Measurements from ENCODE around the gene PITRM1. TPM values are rescaled to one million over a fixed set of nuclear protein-coding genes. Genes with fewer than 3 reads are reported as not detected.

PITRM1 gene
- total and polyA plus RNA-seq, 2 donors (not counting 3 experiments of a cell fraction or from before 2014, with no cell fraction given), result 83.2 to 145 TPM

DNA sequence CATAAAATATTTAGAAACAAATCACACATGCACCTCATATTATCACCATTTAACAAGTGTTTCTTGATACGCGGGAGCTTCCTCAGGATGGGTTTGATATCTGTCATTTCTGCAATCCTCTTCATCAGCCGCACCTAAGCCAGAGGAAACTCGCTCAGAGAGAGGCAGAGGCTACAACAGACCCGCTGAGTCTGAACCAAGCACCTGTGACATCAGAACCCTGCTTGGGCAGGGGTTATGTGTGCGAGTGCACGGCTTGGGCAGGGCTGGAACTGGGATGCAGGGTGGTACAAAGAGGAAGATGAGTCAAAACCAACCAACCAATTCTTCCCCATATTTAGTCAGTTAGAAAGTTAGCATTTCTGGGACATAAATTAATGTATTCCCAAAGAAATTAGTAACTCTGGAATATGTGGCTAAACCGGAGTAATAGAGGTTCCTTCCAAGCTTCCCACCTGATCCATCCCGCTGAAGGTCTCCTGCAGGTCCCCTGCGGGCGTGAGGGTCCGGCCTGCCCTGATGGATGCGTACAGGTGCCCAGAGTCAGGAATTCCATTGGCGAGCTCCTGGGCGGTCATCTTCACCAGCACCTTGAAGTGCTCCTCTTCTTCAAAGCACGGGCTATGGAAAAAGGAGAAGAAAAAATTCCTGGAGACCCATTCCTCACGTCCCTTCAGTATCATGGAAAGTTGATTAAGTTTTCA, 25.3 kb downstream of the PITRM1 start:
- H3K9ac ChIP-seq (replicated peaks; ENCODE audit: extremely low read depth, insufficient read depth, low read length), result no peak overlapping the region
- no peaks in the 10 kb centered on the region for H4K20me1 ChIP-seq (replicated peaks; ENCODE audit: control insufficient read depth, extremely low read depth, insufficient read depth, low read length)
- FAIRE-seq, result no peak
- no peak overlapping the region for H3K4me3 ChIP-seq (replicated peaks in 1 of 3; ENCODE audit: insufficient read depth in 1 of 3, low read depth in 1 of 3, low read length in 3 of 3)
- no peaks in the 10 kb centered on the region for H3K4me1 ChIP-seq (ENCODE audit: control insufficient read depth, extremely low read depth, insufficient read depth, low read length)
- no peak for DNase-seq (ENCODE audit: low read depth, low spot score)
- H3K79me2 ChIP-seq (ENCODE audit: control insufficient read depth, insufficient read depth, low read length), result no peaks in the 10 kb centered on the region
- no peak overlapping the region for H3K27ac ChIP-seq (ENCODE audit: insufficient read depth, low read depth, low read length)
- TF ChIP-seq POLR2AphosphoS5 (IDR thresholded peaks at IDR 0.05; ENCODE audit: insufficient read depth, low read depth, low read length) (no peak), GATA2 (IDR thresholded peaks at IDR 0.05; ENCODE audit: insufficient read depth, insufficient read length, low read depth, low read length) (no peak), POLR2A (IDR thresholded peaks at IDR 0.05; ENCODE audit: low read depth, low read length) (no peak), MYC (IDR thresholded peaks at IDR 0.05; ENCODE audit: low read depth, low read length) (no peak), EZH2 (IDR thresholded peaks at IDR 0.05; ENCODE audit: borderline replicate concordance, low read depth, low read length, severe bottlenecking) (no peak), JUN (IDR thresholded peaks at IDR 0.05; ENCODE audit: borderline replicate concordance, insufficient read depth, insufficient read length, low read depth) (no peak), FOS (IDR thresholded peaks at IDR 0.05; ENCODE audit: borderline replicate concordance, insufficient read depth, low read length) (no peak)
- TF ChIP-seq, protein P1, sequence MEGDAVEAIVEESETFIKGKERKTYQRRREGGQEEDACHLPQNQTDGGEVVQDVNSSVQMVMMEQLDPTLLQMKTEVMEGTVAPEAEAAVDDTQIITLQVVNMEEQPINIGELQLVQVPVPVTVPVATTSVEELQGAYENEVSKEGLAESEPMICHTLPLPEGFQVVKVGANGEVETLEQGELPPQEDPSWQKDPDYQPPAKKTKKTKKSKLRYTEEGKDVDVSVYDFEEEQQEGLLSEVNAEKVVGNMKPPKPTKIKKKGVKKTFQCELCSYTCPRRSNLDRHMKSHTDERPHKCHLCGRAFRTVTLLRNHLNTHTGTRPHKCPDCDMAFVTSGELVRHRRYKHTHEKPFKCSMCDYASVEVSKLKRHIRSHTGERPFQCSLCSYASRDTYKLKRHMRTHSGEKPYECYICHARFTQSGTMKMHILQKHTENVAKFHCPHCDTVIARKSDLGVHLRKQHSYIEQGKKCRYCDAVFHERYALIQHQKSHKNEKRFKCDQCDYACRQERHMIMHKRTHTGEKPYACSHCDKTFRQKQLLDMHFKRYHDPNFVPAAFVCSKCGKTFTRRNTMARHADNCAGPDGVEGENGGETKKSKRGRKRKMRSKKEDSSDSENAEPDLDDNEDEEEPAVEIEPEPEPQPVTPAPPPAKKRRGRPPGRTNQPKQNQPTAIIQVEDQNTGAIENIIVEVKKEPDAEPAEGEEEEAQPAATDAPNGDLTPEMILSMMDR (IDR thresholded peaks at IDR 0.05; ENCODE audit: extremely low read depth in 1 of 2, insufficient read depth in 1 of 2, low read depth in 1 of 2, low read length in 2 of 2), result no peak
- TF ChIP-seq, protein P2, sequence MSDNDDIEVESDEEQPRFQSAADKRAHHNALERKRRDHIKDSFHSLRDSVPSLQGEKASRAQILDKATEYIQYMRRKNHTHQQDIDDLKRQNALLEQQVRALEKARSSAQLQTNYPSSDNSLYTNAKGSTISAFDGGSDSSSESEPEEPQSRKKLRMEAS (IDR thresholded peaks at IDR 0.05; ENCODE audit: insufficient read depth, insufficient read length), result no peak
- no peak overlapping the region for H2AFZ ChIP-seq (ENCODE audit: low read depth, low read length)
- TSS peak; percentile 29 for BruUV-seq (replicated peaks)
- ChIA-PET POLR2A (no interaction called here), CTCF (no interaction called here)
- H3K36me3 ChIP-seq (ENCODE audit: control insufficient read depth in 2 of 2, extremely low read depth in 1 of 2, insufficient read depth in 2 of 2, low read length in 2 of 2), result peaks cover 43 to 61% of the 10 kb centered on the region in 2 experiments
- intact Hi-C loops (cut with micrococcal nuclease) (no loop called here), dilution Hi-C loops (cut with MboI; ENCODE audit: extremely low pct_ligation_motif_present, low sequenced_read_pairs) (no loop called here)
- H3K9me1 ChIP-seq (replicated peaks; ENCODE audit: control insufficient read depth, extremely low read depth, insufficient read depth, low read length), result no peaks in the 10 kb centered on the region
- H3K4me2 ChIP-seq (ENCODE audit: insufficient read depth, low read length), result no peak overlapping the region
- H3K9me3 ChIP-seq (replicated peaks; ENCODE audit: control insufficient read depth, insufficient read depth, low read length), result no peaks in the 10 kb centered on the region
- no peaks in the 10 kb centered on the region for H3K27me3 ChIP-seq (ENCODE audit: control insufficient read depth in 2 of 2, insufficient read depth in 2 of 2, low read length in 2 of 2)

Measured in endothelial cell of umbilical vein (primary cell).